Measurements from ENCODE around the gene PLEKHA7. TPM values are rescaled to one million over a fixed set of nuclear protein-coding genes. Genes with fewer than 3 reads are reported as not detected.

The PLEKHA7 gene
- total RNA-seq, 6 experiments from 2014 or later: 12.7 to 26.7 (median 21.5) TPM

DNA sequence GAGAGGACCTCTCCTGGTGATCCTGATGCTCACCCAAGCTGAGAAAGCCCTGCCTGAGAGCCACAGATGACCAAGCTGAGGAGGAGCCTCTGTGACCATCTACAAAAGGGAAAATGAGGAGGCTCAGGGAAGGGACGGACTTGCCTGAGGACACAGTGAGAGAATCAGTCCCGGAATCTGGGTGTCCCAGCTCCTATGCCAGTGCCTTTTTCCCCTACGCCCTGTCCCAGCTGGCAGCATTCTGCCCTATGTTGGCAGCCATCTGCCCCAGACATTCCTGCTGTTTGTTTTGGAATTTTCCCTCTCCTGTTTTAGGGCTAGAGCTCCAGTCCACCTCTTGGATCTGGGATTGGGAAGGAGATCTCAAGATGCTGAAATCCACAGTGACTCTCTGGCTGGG is 221.2 kb downstream of the PLEKHA7 start:
- H3K36me3 ChIP-seq: no peaks in the 10 kb centered on the region
- peaks cover 0 to 18% (median 9%) of the 10 kb centered on the region in 4 donors for H3K4me1 ChIP-seq
- no CpG with 5 or more reads among the region's 3 CpGs for WGBS (ENCODE audit: insufficient coverage, low coverage, low lambda C conversion rate, missing lambda C conversion rate)
- no peak for DNase-seq
- H3K4me3 ChIP-seq: no peak overlapping the region
- TF ChIP-seq, protein P1, sequence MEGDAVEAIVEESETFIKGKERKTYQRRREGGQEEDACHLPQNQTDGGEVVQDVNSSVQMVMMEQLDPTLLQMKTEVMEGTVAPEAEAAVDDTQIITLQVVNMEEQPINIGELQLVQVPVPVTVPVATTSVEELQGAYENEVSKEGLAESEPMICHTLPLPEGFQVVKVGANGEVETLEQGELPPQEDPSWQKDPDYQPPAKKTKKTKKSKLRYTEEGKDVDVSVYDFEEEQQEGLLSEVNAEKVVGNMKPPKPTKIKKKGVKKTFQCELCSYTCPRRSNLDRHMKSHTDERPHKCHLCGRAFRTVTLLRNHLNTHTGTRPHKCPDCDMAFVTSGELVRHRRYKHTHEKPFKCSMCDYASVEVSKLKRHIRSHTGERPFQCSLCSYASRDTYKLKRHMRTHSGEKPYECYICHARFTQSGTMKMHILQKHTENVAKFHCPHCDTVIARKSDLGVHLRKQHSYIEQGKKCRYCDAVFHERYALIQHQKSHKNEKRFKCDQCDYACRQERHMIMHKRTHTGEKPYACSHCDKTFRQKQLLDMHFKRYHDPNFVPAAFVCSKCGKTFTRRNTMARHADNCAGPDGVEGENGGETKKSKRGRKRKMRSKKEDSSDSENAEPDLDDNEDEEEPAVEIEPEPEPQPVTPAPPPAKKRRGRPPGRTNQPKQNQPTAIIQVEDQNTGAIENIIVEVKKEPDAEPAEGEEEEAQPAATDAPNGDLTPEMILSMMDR (IDR thresholded peaks at IDR 0.05): no peak
- TF ChIP-seq POLR2A (IDR thresholded peaks at IDR 0.05): no peak
- H3K27ac ChIP-seq: no peak overlapping the region
- intact Hi-C loops (cut with DNase I): no loop called here
- H3K27me3 ChIP-seq: no peaks in the 10 kb centered on the region
- H3K9me3 ChIP-seq: no peaks in the 10 kb centered on the region
- ATAC-seq: peak in 2 of 4 donors; percentile 6 to 20

DNA sequence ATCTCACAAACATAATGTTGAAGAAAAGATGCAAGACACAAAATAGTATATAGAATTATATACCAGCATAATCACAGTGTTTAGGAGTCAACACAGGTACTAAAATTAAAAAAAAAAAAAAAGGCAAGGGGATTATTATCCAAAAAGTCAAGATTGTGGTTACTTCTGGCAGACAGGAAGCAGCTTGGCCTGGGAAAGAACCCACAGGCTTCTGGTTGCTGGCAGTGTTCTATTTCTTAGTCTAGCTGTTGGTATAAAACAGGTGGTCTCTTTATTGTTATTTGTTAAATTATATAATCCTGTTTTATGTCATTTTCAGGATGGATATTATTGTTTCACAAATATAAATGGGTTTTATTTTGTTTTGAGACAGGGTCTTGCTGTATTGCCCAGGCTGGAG is 221.8 kb downstream of the PLEKHA7 start:
- Histone ChIP-seq H3K4me3 (no peak overlapping the region), H3K4me1 (peaks cover 0 to 24% (median 12%) of the 10 kb centered on the region in 4 donors), H3K9me3 (no peaks in the 10 kb centered on the region), H3K27ac (no peak overlapping the region), H3K27me3 (no peaks in the 10 kb centered on the region), H3K36me3 (no peaks in the 10 kb centered on the region)
- DNase-seq: no peak
- no peak for TF ChIP-seq POLR2A (IDR thresholded peaks at IDR 0.05)
- TF ChIP-seq, protein P1 (IDR thresholded peaks at IDR 0.05): no peak
- intact Hi-C loops (cut with DNase I): no loop called here
- no peak for ATAC-seq

- no peaks in the 10 kb centered on the region for H3K27me3 ChIP-seq
- DNase-seq (peak in 1 of 3 donors; percentile 55), ATAC-seq (peak in 3 of 4 donors; percentile 2 to 59 (median 49))
- TF ChIP-seq, protein P1 (IDR thresholded peaks at IDR 0.05): no peak
- no peak for TF ChIP-seq POLR2A (IDR thresholded peaks at IDR 0.05)
- no peaks in the 10 kb centered on the region for H3K36me3 ChIP-seq
- intact Hi-C loops (cut with DNase I): no loop called here
- H3K27ac ChIP-seq: peak overlapping the region in 1 of 3 donors; percentile 39
- no peak overlapping the region for H3K4me3 ChIP-seq
- whole genome bisulfite sequencing (ENCODE audit: insufficient coverage, low coverage, low lambda C conversion rate, missing lambda C conversion rate): 36% methylated on average over 6 of the region's 13 CpGs
- H3K4me1 ChIP-seq: peaks cover 8 to 34% (median 20%) of the 10 kb centered on the region in 4 donors
- no peaks in the 10 kb centered on the region for H3K9me3 ChIP-seq
Measured at GRCh38 chr11:16791191-16791961, 222.8 kb downstream of the PLEKHA7 start.

DNA sequence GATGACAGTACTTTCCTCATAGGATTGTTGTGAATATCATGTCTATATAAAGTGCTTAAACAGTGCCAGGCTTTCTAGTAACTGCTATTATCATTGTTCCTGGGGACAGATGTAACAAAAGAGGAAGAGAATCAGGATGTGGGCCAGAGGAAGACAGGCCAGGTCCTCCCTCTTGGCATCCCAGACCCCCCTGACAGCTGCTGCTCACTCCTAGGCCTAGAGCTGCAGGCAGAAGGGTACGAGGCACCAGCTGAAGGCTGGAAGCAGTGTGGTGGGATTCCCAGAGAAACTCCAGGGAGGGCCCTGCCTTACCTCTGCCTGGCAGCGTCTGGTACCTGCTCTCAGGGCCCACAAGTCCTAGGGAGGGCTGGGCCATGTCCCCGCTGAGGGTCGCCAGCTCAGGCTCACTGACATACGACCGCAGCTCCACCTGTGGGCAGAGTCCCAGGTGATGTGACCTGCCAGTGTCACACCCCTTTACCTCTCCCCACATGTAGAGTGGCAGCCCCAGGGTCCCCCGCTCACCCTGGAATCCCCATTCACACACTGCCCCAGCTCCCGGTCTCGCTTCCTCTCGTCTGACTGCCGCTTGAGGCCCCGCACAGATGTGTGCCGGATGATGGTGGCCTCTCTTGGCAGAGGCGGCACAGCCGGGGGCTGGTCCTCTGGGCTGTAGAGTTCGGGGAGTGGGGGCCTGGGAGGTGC is 223.6 kb downstream of the PLEKHA7 start:
- Histone ChIP-seq H3K9me3 (no peaks in the 10 kb centered on the region), H3K27me3 (no peaks in the 10 kb centered on the region), H3K4me3 (no peak overlapping the region), H3K4me1 (peaks cover 8 to 42% (median 24%) of the 10 kb centered on the region in 4 donors), H3K27ac (peak overlapping the region in 1 of 3 donors; percentile 39), H3K36me3 (no peaks in the 10 kb centered on the region)
- intact Hi-C loops (cut with DNase I): no loop called here
- TF ChIP-seq POLR2A (IDR thresholded peaks at IDR 0.05): no peak
- TF ChIP-seq, protein P1 (IDR thresholded peaks at IDR 0.05): no peak
- DNase-seq (no peak), ATAC-seq (no peak)
- WGBS (ENCODE audit: insufficient coverage, low coverage, low lambda C conversion rate, missing lambda C conversion rate): 60% methylated on average over 1 of the region's 16 CpGs

All from right lobe of liver (tissue), 6 donors.